Measurements from ENCODE around the gene GDF9.

DNA sequence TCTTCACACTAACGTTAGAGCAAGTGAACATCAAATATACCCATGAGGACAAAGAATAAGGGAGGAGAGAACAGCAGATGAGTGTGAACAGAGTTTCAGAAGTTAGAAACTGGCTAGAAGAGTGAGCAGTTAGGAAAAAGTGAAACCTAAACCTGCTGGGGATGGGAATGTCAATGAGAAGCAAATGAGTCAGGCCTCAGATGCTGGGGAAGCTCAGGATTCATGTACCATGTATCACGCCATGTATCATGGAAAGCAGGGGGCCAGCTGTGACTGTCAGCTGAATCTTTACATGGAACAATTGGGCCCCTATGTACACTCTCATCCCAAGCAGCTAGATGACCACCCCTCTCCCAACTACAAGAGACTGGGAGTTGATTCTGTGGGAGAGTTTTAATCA lies 16.2 kb downstream of the GDF9 start:
- TF ChIP-seq POLR2AphosphoS5 (IDR thresholded peaks at IDR 0.05): no peak
- TF ChIP-seq, protein P1, sequence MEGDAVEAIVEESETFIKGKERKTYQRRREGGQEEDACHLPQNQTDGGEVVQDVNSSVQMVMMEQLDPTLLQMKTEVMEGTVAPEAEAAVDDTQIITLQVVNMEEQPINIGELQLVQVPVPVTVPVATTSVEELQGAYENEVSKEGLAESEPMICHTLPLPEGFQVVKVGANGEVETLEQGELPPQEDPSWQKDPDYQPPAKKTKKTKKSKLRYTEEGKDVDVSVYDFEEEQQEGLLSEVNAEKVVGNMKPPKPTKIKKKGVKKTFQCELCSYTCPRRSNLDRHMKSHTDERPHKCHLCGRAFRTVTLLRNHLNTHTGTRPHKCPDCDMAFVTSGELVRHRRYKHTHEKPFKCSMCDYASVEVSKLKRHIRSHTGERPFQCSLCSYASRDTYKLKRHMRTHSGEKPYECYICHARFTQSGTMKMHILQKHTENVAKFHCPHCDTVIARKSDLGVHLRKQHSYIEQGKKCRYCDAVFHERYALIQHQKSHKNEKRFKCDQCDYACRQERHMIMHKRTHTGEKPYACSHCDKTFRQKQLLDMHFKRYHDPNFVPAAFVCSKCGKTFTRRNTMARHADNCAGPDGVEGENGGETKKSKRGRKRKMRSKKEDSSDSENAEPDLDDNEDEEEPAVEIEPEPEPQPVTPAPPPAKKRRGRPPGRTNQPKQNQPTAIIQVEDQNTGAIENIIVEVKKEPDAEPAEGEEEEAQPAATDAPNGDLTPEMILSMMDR (IDR thresholded peaks at IDR 0.05): no peak
- TF ChIP-seq POLR2A (IDR thresholded peaks at IDR 0.05): no peak

Measured in prostate gland (tissue), 2 donors.